GM12878 (cell line): Measurements from ENCODE around the gene CCDC169.

ENCODE experiments used
- EP300 ChIP-seq, 2 experiments: fragments of 150-350 bp in 1 of 2; IDR thresholded peaks; 2 replicates each; pipeline ENCODE4 v1.6.1; 2011 to 2012; ENCODE audit warnings: low read depth in 2 of 2, low read length in 2 of 2, borderline replicate concordance in 1 of 2, improper control_type of control experiment in 1 of 2, inconsistent platforms in 1 of 2; ENCODE audit not compliant: control insufficient read depth in 1 of 2
- HDAC2 ChIP-seq: fragments of 200-600 bp; sonication (generic); IDR thresholded peaks from 2 replicates; pipeline ENCODE4 v1.6.1; 2017
- HDGF ChIP-seq: fragments of 450-650 bp; IDR thresholded peaks from 2 replicates; pipeline ENCODE4 v1.6.1; 2016; ENCODE audit warnings: antibody characterized with exemption
- JUNB ChIP-seq: IDR thresholded peaks from 2 replicates; pipeline ENCODE4 v1.6.1; 2016; ENCODE audit warnings: antibody characterized with exemption, mild to moderate bottlenecking
- JUND ChIP-seq: IDR thresholded peaks from 2 replicates; pipeline ENCODE4 v1.6.1; 2012; ENCODE audit warnings: low read depth, mild to moderate bottlenecking, low read length, improper control_type of control experiment, moderate library complexity
- NBN ChIP-seq: fragments of 450-650 bp; IDR thresholded peaks from 2 replicates; pipeline ENCODE4 v1.6.1; 2016
- PBX3 ChIP-seq: IDR thresholded peaks from 2 replicates; pipeline ENCODE4 v1.6.1; 2011; ENCODE audit warnings: mild to moderate bottlenecking, low read depth, low read length, moderate library complexity; ENCODE audit not compliant: insufficient replicate concordance
- YY1 ChIP-seq: IDR thresholded peaks from 2 replicates; pipeline ENCODE4 v1.6.1; 2011; ENCODE audit warnings: low read depth, mild to moderate bottlenecking, low read length
- ZNF274 ChIP-seq: IDR thresholded peaks from one replicate; pipeline ENCODE4 v1.8.0; 2011; ENCODE audit not compliant: insufficient read length, insufficient read depth
- TF ChIP-seq, protein P1 (sequence below), 3 experiments: IDR thresholded peaks in 2 of 3; conservative IDR thresholded peaks in 1 of 3; 2 replicates each; pipeline ENCODE4 v1.5.1; 2011; ENCODE audit warnings: low read depth in 3 of 3, low read length in 3 of 3, mild to moderate bottlenecking in 3 of 3, control low read depth in 2 of 3, moderate library complexity in 2 of 3, inconsistent platforms in 1 of 3, mixed read lengths in 1 of 3; ENCODE audit not compliant: control insufficient read depth in 2 of 3, insufficient read depth in 1 of 3; ENCODE audit errors: extremely low read depth in 1 of 3

- TF ChIP-seq HDGF, result no peak
- TF ChIP-seq YY1, result no peak
- TF ChIP-seq, protein P1, sequence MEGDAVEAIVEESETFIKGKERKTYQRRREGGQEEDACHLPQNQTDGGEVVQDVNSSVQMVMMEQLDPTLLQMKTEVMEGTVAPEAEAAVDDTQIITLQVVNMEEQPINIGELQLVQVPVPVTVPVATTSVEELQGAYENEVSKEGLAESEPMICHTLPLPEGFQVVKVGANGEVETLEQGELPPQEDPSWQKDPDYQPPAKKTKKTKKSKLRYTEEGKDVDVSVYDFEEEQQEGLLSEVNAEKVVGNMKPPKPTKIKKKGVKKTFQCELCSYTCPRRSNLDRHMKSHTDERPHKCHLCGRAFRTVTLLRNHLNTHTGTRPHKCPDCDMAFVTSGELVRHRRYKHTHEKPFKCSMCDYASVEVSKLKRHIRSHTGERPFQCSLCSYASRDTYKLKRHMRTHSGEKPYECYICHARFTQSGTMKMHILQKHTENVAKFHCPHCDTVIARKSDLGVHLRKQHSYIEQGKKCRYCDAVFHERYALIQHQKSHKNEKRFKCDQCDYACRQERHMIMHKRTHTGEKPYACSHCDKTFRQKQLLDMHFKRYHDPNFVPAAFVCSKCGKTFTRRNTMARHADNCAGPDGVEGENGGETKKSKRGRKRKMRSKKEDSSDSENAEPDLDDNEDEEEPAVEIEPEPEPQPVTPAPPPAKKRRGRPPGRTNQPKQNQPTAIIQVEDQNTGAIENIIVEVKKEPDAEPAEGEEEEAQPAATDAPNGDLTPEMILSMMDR (IDR thresholded peaks at IDR 0.05 in 2 of 3, conservative IDR thresholded peaks at IDR 0.05 in 1 of 3; ENCODE audit: control insufficient read depth in 2 of 3, extremely low read depth in 1 of 3, insufficient read depth in 1 of 3, low read depth in 3 of 3, low read length in 3 of 3), result no peak
- TF ChIP-seq EP300 (IDR thresholded peaks at IDR 0.05; ENCODE audit: borderline replicate concordance in 1 of 2, control insufficient read depth in 1 of 2, low read depth in 2 of 2, low read length in 2 of 2), result no peak
- TF ChIP-seq JUNB, result no peak
- TF ChIP-seq JUND, result no peak
- TF ChIP-seq HDAC2, result no peak
- TF ChIP-seq NBN, result no peak
- TF ChIP-seq ZNF274, result no peak
- no peak for TF ChIP-seq PBX3
These were observed 11.6 kb downstream of the CCDC169 start for GRCh38 chr13:36286006-36286405.
